Astrocyte (in vitro differentiated cells and primary cell): Measurements from ENCODE around the gene CASP10. TPM values are rescaled to one million over a fixed set of nuclear protein-coding genes. Genes with fewer than 3 reads are reported as not detected.

Source experiments
- DNase-seq: peaks from one replicate; pipeline ENCODE4 v3.0.0-alpha.2; 2010; ENCODE audit warnings: low read depth
- FAIRE-seq: peaks from 2 replicates; lab custom pipeline; 2011; peaks lifted over from hg19 to GRCh38; lab: Jason Lieb, UNC
- H2AFZ ChIP-seq: 2 replicates; pipeline ENCODE4 v1.6.0; 2012; ENCODE audit warnings: low read depth, low read length, inconsistent platforms
- H3K27ac ChIP-seq: 2 replicates; pipeline ENCODE4 v1.5.1; 2011; ENCODE audit warnings: low read depth, low read length, inconsistent platforms
- H3K27me3 ChIP-seq: 2 replicates; pipeline ENCODE4 v1.6.0; 2011; ENCODE audit warnings: low read length, inconsistent platforms; ENCODE audit not compliant: insufficient read depth
- H3K36me3 ChIP-seq: 2 replicates; pipeline ENCODE4 v1.5.1; 2011; ENCODE audit warnings: low read length, inconsistent platforms; ENCODE audit not compliant: insufficient read depth
- H3K4me1 ChIP-seq: 2 replicates; pipeline ENCODE4 v1.5.1; 2011; ENCODE audit warnings: low read length, inconsistent platforms; ENCODE audit not compliant: insufficient read depth
- H3K4me2 ChIP-seq: 2 replicates; pipeline ENCODE4 v1.6.0; 2012; ENCODE audit warnings: low read length, inconsistent platforms
- H3K4me3 ChIP-seq: 2 replicates; pipeline ENCODE4 v1.5.1; 2011; ENCODE audit warnings: low read depth, mild to moderate bottlenecking, low read length, inconsistent platforms; ENCODE audit not compliant: insufficient read depth
- H3K79me2 ChIP-seq: 2 replicates; pipeline ENCODE4 v1.6.0; 2012; ENCODE audit warnings: mild to moderate bottlenecking, low read length, inconsistent platforms; ENCODE audit not compliant: insufficient read depth
- H3K9ac ChIP-seq: 2 replicates; pipeline ENCODE4 v1.6.0; 2012; ENCODE audit warnings: mild to moderate bottlenecking, low read length, inconsistent platforms
- H3K9me3 ChIP-seq: 2 replicates; pipeline ENCODE4 v1.5.1; 2012; ENCODE audit warnings: low read depth, mild to moderate bottlenecking, low read length, inconsistent platforms; ENCODE audit not compliant: insufficient read depth
- H4K20me1 ChIP-seq: 2 replicates; pipeline ENCODE4 v1.6.0; 2012; ENCODE audit warnings: low read length, inconsistent platforms; ENCODE audit not compliant: insufficient read depth
- H3K27ac Mint-ChIP-seq: one replicate; pipeline ENCODE4 v1.8.0; 2021; ENCODE audit warnings: mild to moderate bottlenecking, mixed read lengths; ENCODE audit not compliant: unreplicated experiment
- H3K27me3 Mint-ChIP-seq: one replicate; pipeline ENCODE4 v1.8.0; 2021; ENCODE audit warnings: low read depth, mixed read lengths; ENCODE audit not compliant: unreplicated experiment
- H3K36me3 Mint-ChIP-seq: one replicate; pipeline ENCODE4 v1.8.0; 2021; ENCODE audit warnings: low read depth, mixed read lengths; ENCODE audit not compliant: unreplicated experiment
- H3K4me1 Mint-ChIP-seq: one replicate; pipeline ENCODE4 v1.8.0; 2021; ENCODE audit warnings: low read depth, mixed read lengths; ENCODE audit not compliant: unreplicated experiment
- H3K4me3 Mint-ChIP-seq: one replicate; pipeline ENCODE4 v1.8.0; 2021; ENCODE audit warnings: mild to moderate bottlenecking, moderate library complexity, mixed read lengths; ENCODE audit not compliant: unreplicated experiment
- H3K9me3 Mint-ChIP-seq: one replicate; pipeline ENCODE4 v1.8.0; 2021; ENCODE audit warnings: mild to moderate bottlenecking, mixed read lengths; ENCODE audit not compliant: unreplicated experiment
- CTCF ChIP-seq: IDR thresholded peaks from 2 replicates; pipeline ENCODE4 v1.5.1; 2011; ENCODE audit warnings: low read depth, mild to moderate bottlenecking, inconsistent platforms, low read length, moderate library complexity; ENCODE audit not compliant: insufficient read depth
- EZH2 ChIP-seq: IDR thresholded peaks from 2 replicates; pipeline ENCODE4 v1.6.1; 2012; ENCODE audit warnings: mild to moderate bottlenecking, low read length, inconsistent platforms; ENCODE audit not compliant: insufficient read depth
- total RNA-seq: library from RNA; stranded (reverse); gene quantifications from 2 replicates; pipeline ENCODE4 v1.2.1, GENCODE V29; 2021

CASP10 gene
- total RNA-seq, 1 donor from 2014 or later = 0.43 TPM

GRCh38 chr2:201205515-201205849 is 22.5 kb downstream of the CASP10 start:
- TF ChIP-seq CTCF = no peak
- Histone ChIP-seq H3K27ac (no peak overlapping the region), H3K27me3 (no peaks in the 10 kb centered on the region), H3K4me2 (no peak overlapping the region), H3K4me1 (no peaks in the 10 kb centered on the region), H3K9me3 (no peaks in the 10 kb centered on the region), H4K20me1 (no peaks in the 10 kb centered on the region), H3K79me2 (no peaks in the 10 kb centered on the region), H3K4me3 (no peak overlapping the region), H3K9ac (no peak overlapping the region), H2AFZ (no peak overlapping the region), H3K36me3 (no peaks in the 10 kb centered on the region)
- Mint-ChIP-seq H3K27me3 (no peaks in the 10 kb centered on the region), H3K4me1 (peaks cover 6% of the 10 kb centered on the region), H3K4me3 (no peak overlapping the region), H3K36me3 (no peaks in the 10 kb centered on the region), H3K9me3 (no peaks in the 10 kb centered on the region), H3K27ac (no peak overlapping the region)
- no peak for FAIRE-seq
- peak; percentile 14 for DNase-seq

DNA sequence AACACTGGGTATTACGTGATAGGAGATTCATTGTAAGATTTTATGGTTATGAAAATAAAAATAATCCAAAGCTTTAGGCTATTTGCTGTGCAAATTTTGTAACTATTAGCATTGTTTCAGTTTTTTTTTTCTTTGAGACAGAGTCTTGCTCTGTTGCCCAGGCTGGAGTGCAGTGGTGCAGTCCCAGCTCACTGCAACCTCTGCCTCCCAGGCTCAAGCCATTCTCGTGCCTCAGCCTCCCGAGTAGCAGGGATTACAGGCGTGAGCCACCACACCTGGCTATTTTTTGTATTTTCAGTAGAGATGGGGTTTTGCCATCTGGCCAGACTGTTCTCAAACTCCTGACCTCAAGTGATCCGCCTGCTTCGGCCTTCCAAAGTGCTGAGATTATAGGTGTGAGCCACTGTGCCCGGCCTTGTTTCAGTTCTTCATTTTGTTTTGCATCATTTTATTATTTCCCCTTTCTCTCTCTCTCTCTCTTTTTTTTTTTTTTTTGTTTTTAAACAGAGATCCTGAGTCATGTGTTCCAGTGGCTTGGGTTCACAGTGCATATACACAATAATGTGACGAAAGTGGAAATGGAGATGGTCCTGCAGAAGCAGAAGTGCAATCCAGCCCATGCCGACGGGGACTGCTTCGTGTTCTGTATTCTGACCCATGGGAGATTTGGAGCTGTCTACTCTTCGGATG is 25.8 kb downstream of the CASP10 start:
- Histone ChIP-seq H2AFZ (no peak overlapping the region), H3K4me2 (no peak overlapping the region), H3K27me3 (no peaks in the 10 kb centered on the region), H3K9ac (no peak overlapping the region), H4K20me1 (no peaks in the 10 kb centered on the region), H3K9me3 (no peaks in the 10 kb centered on the region), H3K4me1 (no peaks in the 10 kb centered on the region), H3K27ac (no peak overlapping the region), H3K36me3 (no peaks in the 10 kb centered on the region), H3K4me3 (no peak overlapping the region), H3K79me2 (no peaks in the 10 kb centered on the region)
- H3K27ac Mint-ChIP-seq = no peak overlapping the region
- H3K27me3 Mint-ChIP-seq = no peaks in the 10 kb centered on the region
- DNase-seq = no peak
- H3K4me3 Mint-ChIP-seq = no peak overlapping the region
- no peak for TF ChIP-seq CTCF
- TF ChIP-seq EZH2 = no peak
- H3K9me3 Mint-ChIP-seq = no peaks in the 10 kb centered on the region
- no peaks in the 10 kb centered on the region for H3K36me3 Mint-ChIP-seq
- no peak for FAIRE-seq
- peaks cover 6% of the 10 kb centered on the region for H3K4me1 Mint-ChIP-seq

DNA sequence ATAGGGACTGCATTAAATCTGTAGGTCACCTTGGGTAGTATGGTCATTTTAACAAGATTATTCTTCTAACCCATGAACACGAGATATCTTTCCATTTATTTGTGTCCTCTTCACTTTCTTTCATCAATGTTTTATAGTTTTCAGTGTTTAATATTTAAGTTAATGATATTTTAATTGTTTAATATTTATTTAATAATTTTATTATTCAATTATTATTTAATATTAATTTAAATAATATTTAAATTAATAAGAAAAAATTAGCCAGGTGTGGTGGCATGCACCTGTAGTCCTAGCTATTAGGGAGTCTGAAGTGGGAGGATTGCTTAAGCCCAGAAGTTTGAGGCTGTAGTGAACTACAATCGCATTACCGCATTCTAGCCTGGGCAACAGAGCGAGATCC is 33.0 kb downstream of the CASP10 start:
- H3K4me3 ChIP-seq = no peak overlapping the region
- no peaks in the 10 kb centered on the region for H3K36me3 ChIP-seq
- no peaks in the 10 kb centered on the region for H3K27me3 ChIP-seq
- H3K27ac Mint-ChIP-seq = no peak overlapping the region
- TF ChIP-seq CTCF (no peak), EZH2 (no peak)
- peaks cover 2% of the 10 kb centered on the region for H3K36me3 Mint-ChIP-seq
- H3K4me3 Mint-ChIP-seq = no peak overlapping the region
- no peaks in the 10 kb centered on the region for H4K20me1 ChIP-seq
- DNase-seq (no peak), FAIRE-seq (no peak)
- peaks cover 15% of the 10 kb centered on the region for H3K4me1 Mint-ChIP-seq
- H3K79me2 ChIP-seq = no peaks in the 10 kb centered on the region
- no peaks in the 10 kb centered on the region for H3K4me1 ChIP-seq
- no peak overlapping the region for H3K27ac ChIP-seq
- H3K4me2 ChIP-seq = no peak overlapping the region
- H3K9me3 ChIP-seq = no peaks in the 10 kb centered on the region
- no peak overlapping the region for H3K9ac ChIP-seq
- H3K9me3 Mint-ChIP-seq = no peaks in the 10 kb centered on the region
- H3K27me3 Mint-ChIP-seq = no peaks in the 10 kb centered on the region
- H2AFZ ChIP-seq = no peak overlapping the region
